SK-N-SH treated with all-trans-retinoic acid at 6 μM for 48 hours (cell line): Measurements from ENCODE around the gene MDFIC.

ENCODE experiments used
- ATAC-seq: fragments of 200-7000 bp; cut with Tn5 transposase; 3 replicates; pipeline ENCODE4 v1.9.1; 2020; ENCODE audit warnings: mild to moderate bottlenecking, moderate library complexity
- ARNTL ChIP-seq: fragments of 450-650 bp; formaldehyde crosslinking; IDR thresholded peaks from 2 replicates; pipeline ENCODE4 v1.5.0; 2020; ENCODE audit warnings: low read depth, mild to moderate bottlenecking, moderate library complexity, borderline replicate concordance
- BACH2 ChIP-seq: fragments of 250-450 bp; sonication (Bioruptor Pico); IDR thresholded peaks from 2 replicates; pipeline ENCODE4 v1.9.0; 2021; ENCODE audit warnings: mild to moderate bottlenecking, borderline replicate concordance
- CSDC2 ChIP-seq: fragments of 250-450 bp; sonication (Bioruptor Pico); IDR thresholded peaks from 2 replicates; pipeline ENCODE4 v1.5.0; 2020; ENCODE audit warnings: mild to moderate bottlenecking, moderate library complexity
- ESRRG ChIP-seq: fragments of 250-450 bp; sonication (Bioruptor Pico); IDR thresholded peaks from 2 replicates; pipeline ENCODE4 v1.6.1; 2021; ENCODE audit warnings: mild to moderate bottlenecking
- OSR1 ChIP-seq: fragments of 250-450 bp; sonication (Bioruptor Pico); IDR thresholded peaks from 2 replicates; pipeline ENCODE4 v1.8.0; 2022; ENCODE audit warnings: moderate library complexity, mild to moderate bottlenecking, inconsistent platforms
- PPARA ChIP-seq: fragments of 250-450 bp; sonication (Bioruptor Pico); IDR thresholded peaks from 2 replicates; pipeline ENCODE4 v1.5.0; 2020; ENCODE audit warnings: mild to moderate bottlenecking, borderline replicate concordance
- RARB ChIP-seq: fragments of 250-450 bp; sonication (Bioruptor Pico); IDR thresholded peaks from 2 replicates; pipeline ENCODE4 v1.8.0; 2021; ENCODE audit warnings: mild to moderate bottlenecking, moderate library complexity
- SNAI2 ChIP-seq: fragments of 250-450 bp; sonication (Bioruptor Pico); IDR thresholded peaks from 2 replicates; pipeline ENCODE4 v1.5.0; 2020; ENCODE audit warnings: mild to moderate bottlenecking, moderate library complexity
- TCF4 ChIP-seq: fragments of 250-450 bp; sonication (Bioruptor Pico); IDR thresholded peaks from 2 replicates; pipeline ENCODE4 v1.8.0; 2021; ENCODE audit warnings: mild to moderate bottlenecking, moderate library complexity, borderline replicate concordance
- TOX ChIP-seq: fragments of 250-450 bp; sonication (Bioruptor Pico); IDR thresholded peaks from 2 replicates; pipeline ENCODE4 v1.8.0; 2021; ENCODE audit warnings: mild to moderate bottlenecking, moderate library complexity, borderline replicate concordance
- ZC3H10 ChIP-seq: fragments of 250-450 bp; sonication (Bioruptor Pico); IDR thresholded peaks from 2 replicates; pipeline ENCODE4 v1.5.1; 2021; ENCODE audit warnings: mild to moderate bottlenecking, moderate library complexity
- ZFP30 ChIP-seq: fragments of 450-650 bp; formaldehyde crosslinking; IDR thresholded peaks from 2 replicates; pipeline ENCODE4 v1.5.0; 2022; ENCODE audit warnings: mild to moderate bottlenecking, moderate library complexity
- ZNF565 ChIP-seq: fragments of 450-650 bp; formaldehyde crosslinking; conservative IDR thresholded peaks from 2 replicates; pipeline ENCODE4 v1.5.0; 2020; ENCODE audit warnings: low read depth, mild to moderate bottlenecking, moderate library complexity
- ZNF8 ChIP-seq: fragments of 450-650 bp; formaldehyde crosslinking; IDR thresholded peaks from 2 replicates; pipeline ENCODE4 v1.5.0; 2020; ENCODE audit warnings: mild to moderate bottlenecking, moderate library complexity
- TF ChIP-seq, protein P1 (sequence below): fragments of 250-450 bp; sonication (Bioruptor Pico); IDR thresholded peaks from 2 replicates; pipeline ENCODE4 v1.5.1; 2020; ENCODE audit warnings: low read depth, mild to moderate bottlenecking, moderate library complexity
- TF ChIP-seq, protein P2 (sequence below): fragments of 250-450 bp; sonication (Bioruptor Pico); IDR thresholded peaks from 2 replicates; pipeline ENCODE4 v1.8.0; 2021; ENCODE audit warnings: low read depth, mild to moderate bottlenecking, moderate library complexity, borderline replicate concordance
- TF ChIP-seq, protein P3 (sequence below): fragments of 250-450 bp; sonication (Bioruptor Pico); IDR thresholded peaks from 2 replicates; pipeline ENCODE4 v1.5.1; 2021; ENCODE audit warnings: mild to moderate bottlenecking, moderate library complexity
- TF ChIP-seq, protein P4 (sequence below): fragments of 250-450 bp; sonication (Bioruptor Pico); IDR thresholded peaks from 2 replicates; pipeline ENCODE4 v1.8.0; 2020; ENCODE audit warnings: mild to moderate bottlenecking, moderate library complexity, borderline replicate concordance
- TF ChIP-seq, protein P5 (sequence below): fragments of 250-450 bp; sonication (Bioruptor Pico); IDR thresholded peaks from 2 replicates; pipeline ENCODE4 v1.5.0; 2020; ENCODE audit warnings: mild to moderate bottlenecking, moderate library complexity

MDFIC gene

DNA sequence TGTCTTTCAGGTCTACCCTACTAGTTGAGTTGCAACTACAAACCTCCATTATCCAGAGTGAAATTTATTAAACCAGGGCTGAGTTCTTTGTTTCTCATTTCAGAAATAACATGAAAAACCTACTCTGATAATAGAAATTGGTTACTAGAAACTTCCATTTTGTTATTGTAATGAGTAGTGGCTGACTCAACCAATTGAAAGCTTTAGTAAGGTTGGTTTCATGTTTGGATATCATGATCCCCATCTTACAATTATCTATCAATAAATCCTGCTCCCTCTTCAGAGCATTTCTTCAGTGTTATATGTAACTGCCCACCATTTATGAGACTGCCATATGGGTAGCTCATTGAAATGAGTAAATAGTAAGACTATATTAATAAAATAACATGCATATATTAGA, 16.9 kb downstream of the MDFIC start:
- TF ChIP-seq ZNF565 (CRISPR knock-in tag), result no peak
- TF ChIP-seq, protein P1, sequence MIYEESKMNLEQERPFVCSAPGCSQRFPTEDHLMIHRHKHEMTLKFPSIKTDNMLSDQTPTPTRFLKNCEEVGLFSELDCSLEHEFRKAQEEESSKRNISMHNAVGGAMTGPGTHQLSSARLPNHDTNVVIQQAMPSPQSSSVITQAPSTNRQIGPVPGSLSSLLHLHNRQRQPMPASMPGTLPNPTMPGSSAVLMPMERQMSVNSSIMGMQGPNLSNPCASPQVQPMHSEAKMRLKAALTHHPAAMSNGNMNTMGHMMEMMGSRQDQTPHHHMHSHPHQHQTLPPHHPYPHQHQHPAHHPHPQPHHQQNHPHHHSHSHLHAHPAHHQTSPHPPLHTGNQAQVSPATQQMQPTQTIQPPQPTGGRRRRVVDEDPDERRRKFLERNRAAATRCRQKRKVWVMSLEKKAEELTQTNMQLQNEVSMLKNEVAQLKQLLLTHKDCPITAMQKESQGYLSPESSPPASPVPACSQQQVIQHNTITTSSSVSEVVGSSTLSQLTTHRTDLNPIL (CRISPR knock-in tag), result no peak
- no peak for TF ChIP-seq TCF4 (CRISPR knock-in tag)
- TF ChIP-seq, protein P2, sequence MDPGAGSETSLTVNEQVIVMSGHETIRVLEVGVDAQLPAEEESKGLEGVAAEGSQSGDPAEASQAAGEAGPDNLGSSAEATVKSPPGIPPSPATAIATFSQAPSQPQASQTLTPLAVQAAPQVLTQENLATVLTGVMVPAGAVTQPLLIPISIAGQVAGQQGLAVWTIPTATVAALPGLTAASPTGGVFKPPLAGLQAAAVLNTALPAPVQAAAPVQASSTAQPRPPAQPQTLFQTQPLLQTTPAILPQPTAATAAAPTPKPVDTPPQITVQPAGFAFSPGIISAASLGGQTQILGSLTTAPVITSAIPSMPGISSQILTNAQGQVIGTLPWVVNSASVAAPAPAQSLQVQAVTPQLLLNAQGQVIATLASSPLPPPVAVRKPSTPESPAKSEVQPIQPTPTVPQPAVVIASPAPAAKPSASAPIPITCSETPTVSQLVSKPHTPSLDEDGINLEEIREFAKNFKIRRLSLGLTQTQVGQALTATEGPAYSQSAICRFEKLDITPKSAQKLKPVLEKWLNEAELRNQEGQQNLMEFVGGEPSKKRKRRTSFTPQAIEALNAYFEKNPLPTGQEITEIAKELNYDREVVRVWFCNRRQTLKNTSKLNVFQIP (CRISPR knock-in tag), result no peak
- no peak for TF ChIP-seq BACH2 (CRISPR knock-in tag)
- no peak for TF ChIP-seq ZC3H10
- no peak for TF ChIP-seq ESRRG (CRISPR knock-in tag)
- no peak for TF ChIP-seq CSDC2 (CRISPR knock-in tag)
- TF ChIP-seq, all 23 proteins: peak for 0

DNA sequence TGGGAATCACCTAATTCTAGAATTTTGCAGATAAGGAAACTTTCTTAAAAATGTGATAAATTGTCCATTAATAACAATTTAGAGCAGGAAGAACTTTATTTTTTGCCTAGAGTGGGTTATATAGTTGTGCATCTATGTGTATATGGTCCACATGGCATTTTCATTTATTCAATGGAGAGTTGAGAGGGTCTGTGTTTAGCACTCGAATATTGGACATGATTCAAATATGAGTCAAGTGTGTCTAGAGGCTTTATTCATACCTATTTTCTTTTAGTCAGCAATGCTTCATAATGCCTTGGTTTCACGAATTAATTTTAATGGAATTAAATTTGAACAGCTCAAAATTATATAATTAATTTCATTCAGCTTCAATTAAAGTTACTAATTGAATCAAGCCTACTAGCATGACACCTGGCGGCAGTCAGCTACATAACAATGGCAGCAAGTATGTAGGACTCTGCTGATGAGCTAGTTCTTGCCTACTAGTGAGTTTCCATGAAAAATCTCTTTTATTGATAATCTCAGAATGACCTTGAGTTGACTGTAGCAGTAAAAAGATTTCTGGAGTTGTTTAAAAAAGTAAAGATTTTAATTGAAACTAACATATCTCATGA, 17.7 kb downstream of the MDFIC start:
- ATAC-seq, result no peak
- TF ChIP-seq TOX (CRISPR knock-in tag), result no peak
- no peak for TF ChIP-seq ZC3H10
- TF ChIP-seq ZFP30 (CRISPR knock-in tag), result no peak
- TF ChIP-seq, protein P3, sequence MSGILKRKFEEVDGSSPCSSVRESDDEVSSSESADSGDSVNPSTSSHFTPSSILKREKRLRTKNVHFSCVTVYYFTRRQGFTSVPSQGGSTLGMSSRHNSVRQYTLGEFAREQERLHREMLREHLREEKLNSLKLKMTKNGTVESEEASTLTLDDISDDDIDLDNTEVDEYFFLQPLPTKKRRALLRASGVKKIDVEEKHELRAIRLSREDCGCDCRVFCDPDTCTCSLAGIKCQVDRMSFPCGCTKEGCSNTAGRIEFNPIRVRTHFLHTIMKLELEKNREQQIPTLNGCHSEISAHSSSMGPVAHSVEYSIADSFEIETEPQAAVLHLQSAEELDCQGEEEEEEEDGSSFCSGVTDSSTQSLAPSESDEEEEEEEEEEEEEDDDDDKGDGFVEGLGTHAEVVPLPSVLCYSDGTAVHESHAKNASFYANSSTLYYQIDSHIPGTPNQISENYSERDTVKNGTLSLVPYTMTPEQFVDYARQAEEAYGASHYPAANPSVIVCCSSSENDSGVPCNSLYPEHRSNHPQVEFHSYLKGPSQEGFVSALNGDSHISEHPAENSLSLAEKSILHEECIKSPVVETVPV (CRISPR knock-in tag), result no peak
- TF ChIP-seq, protein P2 (CRISPR knock-in tag), result no peak
- TF ChIP-seq CSDC2 (CRISPR knock-in tag), result no peak
- TF ChIP-seq, protein P4, sequence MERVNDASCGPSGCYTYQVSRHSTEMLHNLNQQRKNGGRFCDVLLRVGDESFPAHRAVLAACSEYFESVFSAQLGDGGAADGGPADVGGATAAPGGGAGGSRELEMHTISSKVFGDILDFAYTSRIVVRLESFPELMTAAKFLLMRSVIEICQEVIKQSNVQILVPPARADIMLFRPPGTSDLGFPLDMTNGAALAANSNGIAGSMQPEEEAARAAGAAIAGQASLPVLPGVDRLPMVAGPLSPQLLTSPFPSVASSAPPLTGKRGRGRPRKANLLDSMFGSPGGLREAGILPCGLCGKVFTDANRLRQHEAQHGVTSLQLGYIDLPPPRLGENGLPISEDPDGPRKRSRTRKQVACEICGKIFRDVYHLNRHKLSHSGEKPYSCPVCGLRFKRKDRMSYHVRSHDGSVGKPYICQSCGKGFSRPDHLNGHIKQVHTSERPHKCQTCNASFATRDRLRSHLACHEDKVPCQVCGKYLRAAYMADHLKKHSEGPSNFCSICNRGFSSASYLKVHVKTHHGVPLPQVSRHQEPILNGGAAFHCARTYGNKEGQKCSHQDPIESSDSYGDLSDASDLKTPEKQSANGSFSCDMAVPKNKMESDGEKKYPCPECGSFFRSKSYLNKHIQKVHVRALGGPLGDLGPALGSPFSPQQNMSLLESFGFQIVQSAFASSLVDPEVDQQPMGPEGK (CRISPR knock-in tag), result no peak
- TF ChIP-seq RARB (CRISPR knock-in tag), result no peak
- TF ChIP-seq, protein P1 (CRISPR knock-in tag), result no peak
- TF ChIP-seq PPARA (CRISPR knock-in tag), result no peak
- no peak for TF ChIP-seq ZNF565 (CRISPR knock-in tag)
- no peak for TF ChIP-seq ARNTL (CRISPR knock-in tag)
- TF ChIP-seq SNAI2 (CRISPR knock-in tag), result no peak
- TF ChIP-seq ZNF8, result no peak
- no peak for TF ChIP-seq ESRRG (CRISPR knock-in tag)
- TF ChIP-seq BACH2 (CRISPR knock-in tag), result no peak
- TF ChIP-seq, protein P5, sequence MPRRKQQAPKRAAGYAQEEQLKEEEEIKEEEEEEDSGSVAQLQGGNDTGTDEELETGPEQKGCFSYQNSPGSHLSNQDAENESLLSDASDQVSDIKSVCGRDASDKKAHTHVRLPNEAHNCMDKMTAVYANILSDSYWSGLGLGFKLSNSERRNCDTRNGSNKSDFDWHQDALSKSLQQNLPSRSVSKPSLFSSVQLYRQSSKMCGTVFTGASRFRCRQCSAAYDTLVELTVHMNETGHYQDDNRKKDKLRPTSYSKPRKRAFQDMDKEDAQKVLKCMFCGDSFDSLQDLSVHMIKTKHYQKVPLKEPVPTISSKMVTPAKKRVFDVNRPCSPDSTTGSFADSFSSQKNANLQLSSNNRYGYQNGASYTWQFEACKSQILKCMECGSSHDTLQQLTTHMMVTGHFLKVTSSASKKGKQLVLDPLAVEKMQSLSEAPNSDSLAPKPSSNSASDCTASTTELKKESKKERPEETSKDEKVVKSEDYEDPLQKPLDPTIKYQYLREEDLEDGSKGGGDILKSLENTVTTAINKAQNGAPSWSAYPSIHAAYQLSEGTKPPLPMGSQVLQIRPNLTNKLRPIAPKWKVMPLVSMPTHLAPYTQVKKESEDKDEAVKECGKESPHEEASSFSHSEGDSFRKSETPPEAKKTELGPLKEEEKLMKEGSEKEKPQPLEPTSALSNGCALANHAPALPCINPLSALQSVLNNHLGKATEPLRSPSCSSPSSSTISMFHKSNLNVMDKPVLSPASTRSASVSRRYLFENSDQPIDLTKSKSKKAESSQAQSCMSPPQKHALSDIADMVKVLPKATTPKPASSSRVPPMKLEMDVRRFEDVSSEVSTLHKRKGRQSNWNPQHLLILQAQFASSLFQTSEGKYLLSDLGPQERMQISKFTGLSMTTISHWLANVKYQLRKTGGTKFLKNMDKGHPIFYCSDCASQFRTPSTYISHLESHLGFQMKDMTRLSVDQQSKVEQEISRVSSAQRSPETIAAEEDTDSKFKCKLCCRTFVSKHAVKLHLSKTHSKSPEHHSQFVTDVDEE, result no peak
- no peak for TF ChIP-seq OSR1

More for the DNA sequence above, 16.9 kb downstream of the MDFIC start:
- ATAC-seq, result no peak
